Measurements from ENCODE around the gene WFIKKN2. TPM values are rescaled to one million over a fixed set of nuclear protein-coding genes. Genes with fewer than 3 reads are reported as not detected.
A peak's percentile ranks its signal among the peaks of the same experiment; 100 is the strongest.
"Not testable (repeated sequence)": the region's sequence is repeated elsewhere in the genome, so short reads cannot be mapped to it uniquely, and the experiment has no call there.

WFIKKN2 gene
- total and polyA plus RNA-seq, 2 experiments from 2014 or later: 0.50 TPM; not detected in 1

DNA sequence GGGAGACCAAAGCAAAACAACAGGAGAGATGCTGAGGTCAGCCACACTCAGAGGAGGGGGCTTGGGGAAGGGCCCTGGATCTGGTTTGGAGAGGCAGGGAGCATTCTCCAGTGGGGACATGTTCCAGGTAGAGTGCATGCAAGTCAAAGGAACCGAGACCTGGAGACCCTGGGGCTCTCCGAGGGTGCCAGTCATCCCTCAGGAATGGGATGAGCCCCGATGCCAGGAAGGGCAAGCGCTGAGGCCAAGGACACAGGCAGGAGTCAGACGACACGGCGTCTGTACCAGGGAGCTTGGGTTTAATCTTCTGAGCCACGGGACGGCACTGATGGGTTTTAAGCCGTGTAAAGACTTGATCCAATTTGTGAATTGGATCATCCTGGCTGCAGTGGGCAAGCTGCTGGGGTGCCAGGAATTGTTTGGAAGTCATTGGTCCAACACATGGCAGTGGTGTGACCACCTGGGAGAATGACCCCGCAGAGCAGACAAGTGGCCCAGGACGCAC, 35.1 kb upstream of the WFIKKN2 start:
- H3K79me2 ChIP-seq: no peaks in the 10 kb centered on the region
- WGBS (ENCODE audit: low lambda C conversion rate, missing lambda C conversion rate): 95% methylated on average over 11 of the region's 12 CpGs
- no peaks in the 10 kb centered on the region for H3K36me3 ChIP-seq (replicated peaks; ENCODE audit: insufficient read depth, low read depth)
- H3K27ac ChIP-seq: no peak overlapping the region
- H3K4me3 ChIP-seq: no peak overlapping the region
- H2AFZ ChIP-seq: no peak overlapping the region
- no peaks in the 10 kb centered on the region for H3K9me3 ChIP-seq (ENCODE audit: low read depth)
- H3K27me3 ChIP-seq: no peaks in the 10 kb centered on the region
- no peaks in the 10 kb centered on the region for H4K20me1 ChIP-seq (ENCODE audit: insufficient read depth, poor library complexity, severe bottlenecking)
- H3K4me1 ChIP-seq (ENCODE audit: insufficient read depth): peaks cover 7% of the 10 kb centered on the region
- DNase-seq (ENCODE audit: low spot score): no peak
- H3K9me2 ChIP-seq (replicated peaks; ENCODE audit: insufficient read depth): no peaks in the 10 kb centered on the region
- no peak for TF ChIP-seq EZH2phosphoT487 (IDR thresholded peaks at IDR 0.05; ENCODE audit: low read depth, severe bottlenecking, unreplicated experiment)
- TF ChIP-seq, protein P1, sequence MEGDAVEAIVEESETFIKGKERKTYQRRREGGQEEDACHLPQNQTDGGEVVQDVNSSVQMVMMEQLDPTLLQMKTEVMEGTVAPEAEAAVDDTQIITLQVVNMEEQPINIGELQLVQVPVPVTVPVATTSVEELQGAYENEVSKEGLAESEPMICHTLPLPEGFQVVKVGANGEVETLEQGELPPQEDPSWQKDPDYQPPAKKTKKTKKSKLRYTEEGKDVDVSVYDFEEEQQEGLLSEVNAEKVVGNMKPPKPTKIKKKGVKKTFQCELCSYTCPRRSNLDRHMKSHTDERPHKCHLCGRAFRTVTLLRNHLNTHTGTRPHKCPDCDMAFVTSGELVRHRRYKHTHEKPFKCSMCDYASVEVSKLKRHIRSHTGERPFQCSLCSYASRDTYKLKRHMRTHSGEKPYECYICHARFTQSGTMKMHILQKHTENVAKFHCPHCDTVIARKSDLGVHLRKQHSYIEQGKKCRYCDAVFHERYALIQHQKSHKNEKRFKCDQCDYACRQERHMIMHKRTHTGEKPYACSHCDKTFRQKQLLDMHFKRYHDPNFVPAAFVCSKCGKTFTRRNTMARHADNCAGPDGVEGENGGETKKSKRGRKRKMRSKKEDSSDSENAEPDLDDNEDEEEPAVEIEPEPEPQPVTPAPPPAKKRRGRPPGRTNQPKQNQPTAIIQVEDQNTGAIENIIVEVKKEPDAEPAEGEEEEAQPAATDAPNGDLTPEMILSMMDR (IDR thresholded peaks at IDR 0.05; ENCODE audit: poor library complexity): no peak
- TF ChIP-seq EZH2 (IDR thresholded peaks at IDR 0.05; ENCODE audit: borderline replicate concordance): no peak
- no peak overlapping the region for H3K4me2 ChIP-seq

DNA sequence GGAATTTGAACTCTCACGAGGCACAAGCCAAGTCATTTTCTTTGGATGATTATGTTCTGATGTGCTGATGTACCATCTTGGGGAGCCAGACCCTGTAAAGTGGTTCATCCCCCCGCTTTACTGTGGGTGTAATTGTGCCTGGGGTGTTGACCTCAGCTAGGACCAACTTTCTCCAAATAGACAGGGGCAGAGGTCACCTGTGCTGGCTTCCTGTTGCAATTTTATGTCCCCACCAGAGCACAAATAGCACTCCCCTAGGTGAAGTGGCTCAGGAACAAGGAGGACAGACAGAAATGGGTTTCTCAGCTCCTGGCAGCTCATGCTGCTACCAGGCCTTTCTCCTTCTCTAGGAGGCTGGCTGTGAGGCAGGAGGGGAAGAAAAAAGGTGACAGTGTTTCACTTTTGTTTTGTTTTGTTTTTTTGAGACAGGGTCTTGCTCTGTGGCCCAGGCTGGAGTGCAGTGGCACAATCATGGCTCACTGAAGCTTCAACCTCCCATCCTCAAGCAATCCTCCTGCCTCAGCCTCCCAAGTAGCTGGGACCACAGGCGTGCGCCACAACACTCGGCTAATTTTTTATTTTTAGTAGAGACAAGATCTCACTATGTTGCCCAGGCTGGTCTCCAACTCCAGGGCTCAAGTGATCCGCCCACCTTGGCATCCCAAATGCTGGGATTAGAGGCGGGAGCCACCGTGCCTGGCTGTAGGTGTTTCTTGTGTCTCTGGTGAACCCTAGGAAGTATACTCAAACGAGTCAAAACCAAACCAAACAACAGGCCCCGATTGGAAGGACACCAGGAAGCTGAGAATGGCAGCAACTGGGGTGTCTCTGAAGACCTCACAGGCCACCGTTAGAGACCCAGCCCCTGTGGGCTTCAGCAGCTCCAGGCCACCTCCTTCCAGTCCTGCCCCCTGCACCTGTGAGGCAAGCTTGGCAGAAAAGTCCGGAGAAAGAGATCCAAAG, 32.5 kb upstream of the WFIKKN2 start:
- H4K20me1 ChIP-seq (ENCODE audit: insufficient read depth, poor library complexity, severe bottlenecking): no peaks in the 10 kb centered on the region
- H3K4me2 ChIP-seq: no peak overlapping the region
- H3K79me2 ChIP-seq: no peaks in the 10 kb centered on the region
- WGBS (ENCODE audit: low lambda C conversion rate, missing lambda C conversion rate): 81% methylated on average over 12 of the region's 12 CpGs
- DNase-seq (ENCODE audit: low spot score): no peak
- H3K27ac ChIP-seq: no peak overlapping the region
- peaks cover 2% of the 10 kb centered on the region for H3K4me1 ChIP-seq (ENCODE audit: insufficient read depth)
- no peaks in the 10 kb centered on the region for H3K9me2 ChIP-seq (replicated peaks; ENCODE audit: insufficient read depth)
- H3K27me3 ChIP-seq: no peaks in the 10 kb centered on the region
- no peak for TF ChIP-seq EZH2phosphoT487 (IDR thresholded peaks at IDR 0.05; ENCODE audit: low read depth, severe bottlenecking, unreplicated experiment)
- no peak for TF ChIP-seq EZH2 (IDR thresholded peaks at IDR 0.05; ENCODE audit: borderline replicate concordance)
- TF ChIP-seq, protein P1 (IDR thresholded peaks at IDR 0.05; ENCODE audit: poor library complexity): no peak
- no peaks in the 10 kb centered on the region for H3K36me3 ChIP-seq (replicated peaks; ENCODE audit: insufficient read depth, low read depth)
- H2AFZ ChIP-seq: peak overlapping the region; percentile 15
- H3K9me3 ChIP-seq (ENCODE audit: low read depth): no peaks in the 10 kb centered on the region
- H3K4me3 ChIP-seq: no peak overlapping the region

DNA sequence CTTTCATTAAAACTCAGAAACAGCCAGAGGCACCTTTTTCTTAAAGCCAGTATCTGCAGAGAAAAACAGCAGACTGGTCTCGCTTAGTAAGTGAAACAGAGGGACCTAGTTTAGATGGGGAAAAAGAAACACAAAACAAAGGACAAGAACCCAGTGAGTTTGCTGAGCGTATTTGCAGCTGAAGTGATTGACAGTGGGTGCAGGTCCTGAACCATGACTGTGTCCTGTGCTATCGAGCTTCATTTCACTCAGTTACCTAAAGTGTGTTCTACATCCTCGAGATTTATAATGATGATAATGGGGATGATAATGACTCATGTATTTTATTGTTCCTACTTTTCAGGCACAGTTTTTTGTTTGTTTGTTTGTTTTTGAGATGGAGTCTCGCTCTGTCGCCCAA, 31.7 kb upstream of the WFIKKN2 start:
- Histone ChIP-seq H3K4me3 (no peak overlapping the region), H3K4me2 (no peak overlapping the region), H3K4me1 (ENCODE audit: insufficient read depth) (peaks cover 2% of the 10 kb centered on the region), H4K20me1 (ENCODE audit: insufficient read depth, poor library complexity, severe bottlenecking) (no peaks in the 10 kb centered on the region), H3K79me2 (no peaks in the 10 kb centered on the region), H3K36me3 (replicated peaks; ENCODE audit: insufficient read depth, low read depth) (no peaks in the 10 kb centered on the region), H2AFZ (peak overlapping the region; percentile 15), H3K9me2 (replicated peaks; ENCODE audit: insufficient read depth) (no peaks in the 10 kb centered on the region), H3K27me3 (no peaks in the 10 kb centered on the region), H3K27ac (no peak overlapping the region), H3K9me3 (ENCODE audit: low read depth) (no peaks in the 10 kb centered on the region)
- no peak for DNase-seq (ENCODE audit: low spot score)
- WGBS (ENCODE audit: low lambda C conversion rate, missing lambda C conversion rate): 81% methylated on average over 6 of the region's 6 CpGs
- no peak for TF ChIP-seq EZH2 (IDR thresholded peaks at IDR 0.05; ENCODE audit: borderline replicate concordance)
- no peak for TF ChIP-seq EZH2phosphoT487 (IDR thresholded peaks at IDR 0.05; ENCODE audit: low read depth, severe bottlenecking, unreplicated experiment)
- TF ChIP-seq, protein P1 (IDR thresholded peaks at IDR 0.05; ENCODE audit: poor library complexity): no peak

DNA sequence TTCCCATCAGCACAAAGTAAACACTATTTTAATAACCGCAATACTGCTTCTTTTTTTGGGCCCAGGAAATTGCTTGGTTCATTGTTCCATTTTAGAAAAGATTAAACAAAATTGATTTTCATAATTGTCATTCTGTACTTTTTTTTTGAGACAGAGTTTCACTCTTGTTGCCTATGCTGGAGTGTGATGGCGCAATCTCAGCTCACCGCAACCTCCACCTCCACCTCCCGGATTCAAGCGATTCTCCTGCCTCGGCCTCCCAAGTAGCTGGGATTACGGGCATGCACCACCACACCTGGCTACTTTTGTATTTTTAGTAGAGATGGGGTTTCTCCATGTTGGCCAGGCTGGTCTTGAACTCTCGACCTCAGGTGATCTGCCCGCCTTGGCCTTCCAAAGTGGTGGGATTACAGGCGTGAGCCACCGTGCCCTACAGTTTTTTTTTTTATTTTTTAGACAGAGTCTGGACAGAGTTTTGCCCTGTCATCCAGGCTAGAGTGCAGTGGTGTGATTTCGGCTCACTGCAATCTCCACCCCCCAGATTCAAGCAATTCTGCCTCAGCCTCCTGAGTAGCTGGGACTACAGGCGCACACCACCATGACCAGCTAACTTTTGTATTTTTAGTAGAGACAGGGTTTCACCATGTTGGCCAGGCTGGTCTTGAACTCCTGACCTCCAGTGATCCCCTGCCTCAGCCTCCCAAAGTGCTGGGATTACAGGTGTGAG, 30.5 kb upstream of the WFIKKN2 start:
- DNase-seq (ENCODE audit: low spot score); H2AFZ ChIP-seq; H3K4me3 ChIP-seq; H3K9me2 ChIP-seq (replicated peaks; ENCODE audit: insufficient read depth); H3K79me2 ChIP-seq; H3K4me1 ChIP-seq (ENCODE audit: insufficient read depth); H3K36me3 ChIP-seq (replicated peaks; ENCODE audit: insufficient read depth, low read depth); H3K27me3 ChIP-seq; H4K20me1 ChIP-seq (ENCODE audit: insufficient read depth, poor library complexity, severe bottlenecking); H3K4me2 ChIP-seq; H3K27ac ChIP-seq; H3K9me3 ChIP-seq (ENCODE audit: low read depth): not testable (repeated sequence)
- WGBS (ENCODE audit: low lambda C conversion rate, missing lambda C conversion rate): 99% methylated on average over 13 of the region's 13 CpGs

Measured in hepatocyte (in vitro differentiated cells).